Kidney epithelial cell (primary cell): Measurements from ENCODE around the gene F2RL3. TPM values are rescaled to one million over a fixed set of nuclear protein-coding genes. Genes with fewer than 3 reads are reported as not detected.

Source experiments
- DNase-seq: peaks from one replicate; pipeline ENCODE4 v3.0.0-alpha.2; 2010; ENCODE audit warnings: low read depth
- H3K27me3 ChIP-seq: 2 replicates; pipeline ENCODE4 v1.6.0; 2011; ENCODE audit warnings: low read length; ENCODE audit not compliant: control insufficient read depth, insufficient read depth
- H3K36me3 ChIP-seq: 2 replicates; pipeline ENCODE4 v1.5.1; 2011; ENCODE audit warnings: low read length; ENCODE audit not compliant: control insufficient read depth, insufficient read depth
- H3K4me3 ChIP-seq: 2 replicates; pipeline ENCODE4 v1.5.1; 2011; ENCODE audit warnings: low read depth, mild to moderate bottlenecking, control low read depth, low read length
- total RNA-seq: library from RNA; depleted of rRNA; stranded (reverse); fragments of >200 nt; gene quantifications from 2 replicates; pipeline ENCODE4 v1.2.3, GENCODE V29; 2015
- TF ChIP-seq, protein P1 (sequence below): IDR thresholded peaks from 2 replicates; pipeline ENCODE4 v1.5.1; 2011; ENCODE audit warnings: mild to moderate bottlenecking, moderate library complexity, low read length, control low read depth, inconsistent platforms; ENCODE audit not compliant: insufficient read depth, poor library complexity, severe bottlenecking

Gene F2RL3
- 0.88 and 1.4 TPM in 2 replicates for total RNA-seq

GRCh38 chr19:16888629-16889365 is at the start of gene F2RL3:
Gene F2RL3, plus strand, starts transcription at chr19:16888999. Its CDS starts 191 bp downstream, at chr19:16889190.
- Histone ChIP-seq H3K4me3 (no peak within 1 kb of the TSS), H3K36me3 (no peaks in the 10 kb centered on the region), H3K27me3 (peaks cover 3% of the 10 kb centered on the region)
- DNase-seq = no peak
- TF ChIP-seq, protein P1, sequence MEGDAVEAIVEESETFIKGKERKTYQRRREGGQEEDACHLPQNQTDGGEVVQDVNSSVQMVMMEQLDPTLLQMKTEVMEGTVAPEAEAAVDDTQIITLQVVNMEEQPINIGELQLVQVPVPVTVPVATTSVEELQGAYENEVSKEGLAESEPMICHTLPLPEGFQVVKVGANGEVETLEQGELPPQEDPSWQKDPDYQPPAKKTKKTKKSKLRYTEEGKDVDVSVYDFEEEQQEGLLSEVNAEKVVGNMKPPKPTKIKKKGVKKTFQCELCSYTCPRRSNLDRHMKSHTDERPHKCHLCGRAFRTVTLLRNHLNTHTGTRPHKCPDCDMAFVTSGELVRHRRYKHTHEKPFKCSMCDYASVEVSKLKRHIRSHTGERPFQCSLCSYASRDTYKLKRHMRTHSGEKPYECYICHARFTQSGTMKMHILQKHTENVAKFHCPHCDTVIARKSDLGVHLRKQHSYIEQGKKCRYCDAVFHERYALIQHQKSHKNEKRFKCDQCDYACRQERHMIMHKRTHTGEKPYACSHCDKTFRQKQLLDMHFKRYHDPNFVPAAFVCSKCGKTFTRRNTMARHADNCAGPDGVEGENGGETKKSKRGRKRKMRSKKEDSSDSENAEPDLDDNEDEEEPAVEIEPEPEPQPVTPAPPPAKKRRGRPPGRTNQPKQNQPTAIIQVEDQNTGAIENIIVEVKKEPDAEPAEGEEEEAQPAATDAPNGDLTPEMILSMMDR = no peak

GRCh38 chr19:16841391-16841926 is 47.3 kb upstream of the F2RL3 start:
- H3K36me3 ChIP-seq = peaks cover 2% of the 10 kb centered on the region
- no peaks in the 10 kb centered on the region for H3K27me3 ChIP-seq

GRCh38 chr19:16846901-16847300 is 41.9 kb upstream of the F2RL3 start:
- no peak for DNase-seq
- Histone ChIP-seq H3K27me3 (no peaks in the 10 kb centered on the region), H3K4me3 (no peak overlapping the region), H3K36me3 (peaks cover 1% of the 10 kb centered on the region)
- TF ChIP-seq, protein P1 = no peak

More at GRCh38 chr19:16841391-16841926, 47.3 kb upstream of the F2RL3 start:
- no peak overlapping the region for H3K4me3 ChIP-seq
- no peak for DNase-seq
- TF ChIP-seq, protein P1 = no peak

DNA sequence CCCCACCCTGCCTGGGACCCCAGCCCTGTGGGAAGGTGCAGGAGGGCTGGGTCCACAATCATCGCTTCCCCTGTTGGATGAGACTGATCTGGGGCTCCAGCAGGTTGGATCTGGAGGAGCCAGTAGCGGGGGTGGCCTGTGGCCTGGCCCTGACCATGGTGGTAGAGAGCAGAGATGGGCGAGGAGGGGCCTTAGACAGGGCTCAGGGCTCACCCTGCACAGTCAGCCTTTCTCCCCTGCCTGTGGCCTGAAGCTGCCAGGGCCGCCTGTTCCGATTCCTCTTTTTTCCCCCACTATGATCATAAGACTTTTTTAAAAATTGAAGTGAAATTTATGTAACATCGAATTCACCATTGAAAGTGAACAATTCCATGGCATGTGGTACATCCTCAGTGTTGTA is 41.4 kb upstream of the F2RL3 start:
- TF ChIP-seq, protein P1 = no peak
- Histone ChIP-seq H3K36me3 (peaks cover 1% of the 10 kb centered on the region), H3K27me3 (no peaks in the 10 kb centered on the region), H3K4me3 (no peak overlapping the region)
- no peak for DNase-seq

DNA sequence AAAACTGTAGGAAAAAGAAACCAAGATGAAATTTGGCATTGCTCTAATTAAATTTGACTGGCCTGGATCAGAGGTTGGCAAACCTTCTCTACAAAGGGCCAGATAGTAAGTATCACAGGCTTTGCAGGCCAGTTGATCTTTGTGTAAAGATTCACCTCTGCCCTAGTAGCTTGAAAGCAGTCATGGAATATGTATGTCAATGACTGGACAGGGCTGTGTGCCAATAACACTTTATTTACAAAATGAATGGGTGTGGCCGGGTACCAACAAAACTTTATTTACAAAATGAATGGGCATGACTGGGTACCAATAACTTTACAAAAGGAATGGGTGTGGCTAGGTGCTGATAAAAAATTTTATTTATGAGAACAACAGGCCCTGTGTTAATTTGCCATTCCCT is 39.6 kb upstream of the F2RL3 start:
- DNase-seq = no peak
- Histone ChIP-seq H3K27me3 (no peaks in the 10 kb centered on the region), H3K4me3 (no peak overlapping the region), H3K36me3 (peaks cover 3% of the 10 kb centered on the region)
- TF ChIP-seq, protein P1 = no peak
